Ascending aorta (tissue), 2 donors: Measurements from ENCODE around the gene CDH13. TPM values are rescaled to one million over a fixed set of nuclear protein-coding genes. Genes with fewer than 3 reads are reported as not detected.

Experiments
- DNase-seq, 2 donors: peaks; one replicate each; pipeline ENCODE4 v3.0.0-alpha.2; 2019; ENCODE audit warnings: low spot score in 2 of 2
- H3K27ac ChIP-seq, 2 donors: fragments of 200-600 bp; sonication (generic); one replicate each; pipeline ENCODE4 v1.5.1; 2016 to 2017; ENCODE audit warnings: mild to moderate bottlenecking in 1 of 2
- H3K27me3 ChIP-seq: fragments of 200-600 bp; sonication (generic); one replicate; pipeline ENCODE4 v1.5.1; 2017
- H3K36me3 ChIP-seq, 2 donors: fragments of 200-600 bp; sonication (generic); one replicate each; pipeline ENCODE4 v1.5.1; 2016
- H3K4me1 ChIP-seq, 2 donors: fragments of 200-600 bp; sonication (generic); one replicate each; pipeline ENCODE4 v1.5.1; 2016 to 2017; ENCODE audit warnings: mild to moderate bottlenecking in 1 of 2
- H3K4me3 ChIP-seq, 2 donors: fragments of 200-600 bp; sonication (generic); one replicate each; pipeline ENCODE4 v1.5.1; 2016 to 2017; ENCODE audit warnings: mild to moderate bottlenecking in 1 of 2
- H3K9me3 ChIP-seq, 2 donors: fragments of 200-600 bp; sonication (generic); one replicate each; pipeline ENCODE4 v1.5.1; 2016
- CTCF ChIP-seq, 3 experiments: fragments of 200-600 bp in 2 of 3; fragments of 450-650 bp in 1 of 3; sonication (generic) in 2 of 3; IDR thresholded peaks; one replicate each; pipeline ENCODE4 v1.5.1; 2016 to 2019; ENCODE audit warnings: antibody characterized with exemption in 3 of 3, mild to moderate bottlenecking in 1 of 3, moderate library complexity in 1 of 3
- intact Hi-C: fragments of 100-400 bp; cut with DNase I; formaldehyde crosslinking; loops from one replicate; pipeline ENCODE4 v1.15.1; 2023
- total RNA-seq: library from RNA; depleted of rRNA; stranded (reverse); fragments of >200 nt; gene quantifications from one replicate; pipeline ENCODE4 v1.1.0, GENCODE V29; 2016

CDH13 gene
- total RNA-seq, 1 donor from 2014 or later = 160 TPM

DNA sequence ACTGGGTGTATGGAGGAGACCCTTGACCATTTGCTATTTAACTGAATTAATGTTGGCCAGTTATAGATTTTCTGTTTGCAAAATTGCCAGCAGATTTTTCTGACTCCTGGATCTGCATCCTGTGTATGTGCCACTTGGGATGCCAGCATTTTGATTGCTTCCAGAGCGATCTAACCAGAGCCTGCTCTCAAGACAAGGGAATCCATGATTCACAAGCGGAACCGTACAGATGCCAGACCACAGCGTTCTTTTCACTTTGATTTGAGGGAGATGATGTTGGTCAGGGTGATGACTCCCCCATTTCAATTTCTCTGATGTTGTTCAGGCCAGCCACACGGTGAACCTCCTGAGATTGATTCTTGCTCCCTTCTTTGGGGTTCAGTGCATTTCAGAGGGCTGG is 228.7 kb downstream of the CDH13 start:
- H3K27ac ChIP-seq = no peak overlapping the region

GRCh38 chr16:82857693-82858365 is 231.1 kb downstream of the CDH13 start:
- intact Hi-C loops = no loop called here
- no peak overlapping the region for H3K27ac ChIP-seq
- no peaks in the 10 kb centered on the region for H3K27me3 ChIP-seq
- H3K36me3 ChIP-seq = peaks cover 0 to 8% of the 10 kb centered on the region in 2 donors
- H3K9me3 ChIP-seq = no peaks in the 10 kb centered on the region
- no peak overlapping the region for H3K4me3 ChIP-seq
- no peak for TF ChIP-seq CTCF (IDR thresholded peaks at IDR 0.05)
- H3K4me1 ChIP-seq = no peaks in the 10 kb centered on the region
- DNase-seq = no peak

More for the DNA sequence above, 228.7 kb downstream of the CDH13 start:
- intact Hi-C loops = no loop called here
- DNase-seq = no peak
- Histone ChIP-seq H3K4me1 (no peaks in the 10 kb centered on the region), H3K9me3 (no peaks in the 10 kb centered on the region), H3K27me3 (no peaks in the 10 kb centered on the region), H3K4me3 (no peak overlapping the region), H3K36me3 (peaks cover 0 to 8% of the 10 kb centered on the region in 2 donors)
- TF ChIP-seq CTCF (IDR thresholded peaks at IDR 0.05) = no peak

GRCh38 chr16:82859662-82860061 is 232.9 kb downstream of the CDH13 start:
- DNase-seq = no peak
- H3K27ac ChIP-seq = no peak overlapping the region
- H3K36me3 ChIP-seq = peaks cover 0 to 8% of the 10 kb centered on the region in 2 donors
- no peaks in the 10 kb centered on the region for H3K27me3 ChIP-seq
- no peak for TF ChIP-seq CTCF (IDR thresholded peaks at IDR 0.05)
- H3K4me3 ChIP-seq = no peak overlapping the region
- H3K4me1 ChIP-seq = no peaks in the 10 kb centered on the region
- intact Hi-C loops = no loop called here
- H3K9me3 ChIP-seq = no peaks in the 10 kb centered on the region

DNA sequence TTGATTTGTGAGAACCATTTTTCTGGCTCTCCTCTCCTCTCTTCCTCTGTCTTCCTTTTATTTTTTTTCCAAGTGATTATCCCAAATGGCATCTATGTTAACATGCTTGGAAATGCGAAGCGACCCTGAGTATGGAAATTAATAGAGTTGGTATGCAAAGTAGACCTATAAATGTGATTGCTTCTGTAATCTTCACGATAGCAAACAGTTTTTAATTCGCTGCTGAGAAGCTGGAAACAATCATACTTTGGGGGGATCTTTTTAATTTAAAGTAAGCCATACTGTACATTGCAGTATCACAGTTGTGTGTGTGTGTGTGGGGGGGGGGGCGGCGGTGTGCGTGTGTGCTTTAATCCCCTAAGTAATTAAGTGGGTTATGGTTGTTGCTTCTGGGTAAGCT is 233.3 kb downstream of the CDH13 start:
- Histone ChIP-seq H3K4me3 (no peak overlapping the region), H3K9me3 (no peaks in the 10 kb centered on the region), H3K36me3 (peaks cover 0 to 8% of the 10 kb centered on the region in 2 donors), H3K4me1 (no peaks in the 10 kb centered on the region), H3K27ac (no peak overlapping the region), H3K27me3 (no peaks in the 10 kb centered on the region)
- intact Hi-C loops = no loop called here
- no peak for DNase-seq
- TF ChIP-seq CTCF (IDR thresholded peaks at IDR 0.05) = no peak

DNA sequence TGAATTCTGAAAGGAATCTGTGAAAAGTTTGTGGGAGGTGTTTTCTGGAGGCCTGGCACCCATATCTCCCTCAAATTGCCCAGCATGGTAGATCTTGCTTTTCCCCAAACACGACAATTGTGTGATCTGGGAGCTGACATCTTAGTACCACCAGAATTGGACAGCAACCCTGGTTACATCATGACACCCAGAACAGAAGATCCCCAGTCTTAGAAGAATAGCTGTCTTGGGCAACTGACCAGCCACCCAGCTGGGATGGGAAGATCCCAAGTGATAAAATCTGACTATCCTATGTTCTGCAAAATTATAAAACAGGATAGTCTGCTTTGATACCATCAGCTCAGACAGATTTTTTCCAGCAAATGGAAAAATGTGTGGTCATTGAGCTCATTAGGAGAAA is 235.3 kb downstream of the CDH13 start:
- Histone ChIP-seq H3K4me3 (no peak overlapping the region), H3K36me3 (peaks cover 0 to 8% of the 10 kb centered on the region in 2 donors), H3K9me3 (no peaks in the 10 kb centered on the region), H3K27me3 (no peaks in the 10 kb centered on the region), H3K27ac (no peak overlapping the region), H3K4me1 (no peaks in the 10 kb centered on the region)
- intact Hi-C loops = no loop called here
- DNase-seq = no peak
- TF ChIP-seq CTCF (IDR thresholded peaks at IDR 0.05) = no peak
